ENCODE data around the gene REEP3.

Gene REEP3

DNA sequence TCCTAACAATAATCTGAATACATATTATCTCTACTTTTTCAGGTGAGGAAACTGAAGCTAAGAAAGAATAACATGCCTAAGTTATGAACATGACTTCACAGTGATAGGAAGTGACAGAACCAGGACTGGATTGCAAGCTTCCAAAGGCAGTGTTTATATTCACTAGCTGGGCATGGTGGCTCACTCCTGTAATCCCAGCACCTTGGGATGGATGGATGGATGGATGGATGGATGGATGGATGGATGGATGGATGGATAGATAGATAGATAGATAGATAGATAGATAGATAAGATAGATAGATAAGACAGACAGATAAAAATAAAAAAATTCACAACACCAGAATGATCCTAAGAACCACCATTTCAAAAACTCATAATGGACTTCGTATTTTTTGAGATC, 37.2 kb upstream of the REEP3 start:
- peaks cover 37% of the 10 kb centered on the region for H3K79me2 ChIP-seq (ENCODE audit: insufficient read depth, low read length)
- no peaks in the 10 kb centered on the region for H3F3A ChIP-seq (ENCODE audit: insufficient read depth, low read length)
- no peak overlapping the region for H3K4me2 ChIP-seq (ENCODE audit: low read length)
- H3K9me3 ChIP-seq (ENCODE audit: low read length), result no peaks in the 10 kb centered on the region
- H3K4me1 ChIP-seq (ENCODE audit: insufficient read depth, low read length, severe bottlenecking), result no peaks in the 10 kb centered on the region
- no peaks in the 10 kb centered on the region for H3K9me2 ChIP-seq (ENCODE audit: low read depth, low read length)
- H3K36me3 ChIP-seq (ENCODE audit: insufficient read depth, low read length), result no peaks in the 10 kb centered on the region
- H3K27me3 ChIP-seq (ENCODE audit: insufficient read depth, low read length), result no peaks in the 10 kb centered on the region
- no peak overlapping the region for H3K9ac ChIP-seq (ENCODE audit: low read length)
- TF ChIP-seq, protein P1, sequence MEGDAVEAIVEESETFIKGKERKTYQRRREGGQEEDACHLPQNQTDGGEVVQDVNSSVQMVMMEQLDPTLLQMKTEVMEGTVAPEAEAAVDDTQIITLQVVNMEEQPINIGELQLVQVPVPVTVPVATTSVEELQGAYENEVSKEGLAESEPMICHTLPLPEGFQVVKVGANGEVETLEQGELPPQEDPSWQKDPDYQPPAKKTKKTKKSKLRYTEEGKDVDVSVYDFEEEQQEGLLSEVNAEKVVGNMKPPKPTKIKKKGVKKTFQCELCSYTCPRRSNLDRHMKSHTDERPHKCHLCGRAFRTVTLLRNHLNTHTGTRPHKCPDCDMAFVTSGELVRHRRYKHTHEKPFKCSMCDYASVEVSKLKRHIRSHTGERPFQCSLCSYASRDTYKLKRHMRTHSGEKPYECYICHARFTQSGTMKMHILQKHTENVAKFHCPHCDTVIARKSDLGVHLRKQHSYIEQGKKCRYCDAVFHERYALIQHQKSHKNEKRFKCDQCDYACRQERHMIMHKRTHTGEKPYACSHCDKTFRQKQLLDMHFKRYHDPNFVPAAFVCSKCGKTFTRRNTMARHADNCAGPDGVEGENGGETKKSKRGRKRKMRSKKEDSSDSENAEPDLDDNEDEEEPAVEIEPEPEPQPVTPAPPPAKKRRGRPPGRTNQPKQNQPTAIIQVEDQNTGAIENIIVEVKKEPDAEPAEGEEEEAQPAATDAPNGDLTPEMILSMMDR (IDR thresholded peaks at IDR 0.05; ENCODE audit: low read length), result no peak
- TF ChIP-seq EZH2 (IDR thresholded peaks at IDR 0.05; ENCODE audit: borderline replicate concordance, low read length), result no peak
- no peak overlapping the region for H2AFZ ChIP-seq (ENCODE audit: low read length)
- H3K4me3 ChIP-seq (ENCODE audit: low read depth, low read length, poor library complexity, severe bottlenecking), result no peak overlapping the region
- H4K20me1 ChIP-seq (ENCODE audit: insufficient read depth, low read length), result no peaks in the 10 kb centered on the region
- H3K27ac ChIP-seq (ENCODE audit: low read depth, low read length, poor library complexity, severe bottlenecking), result no peak overlapping the region

DNA sequence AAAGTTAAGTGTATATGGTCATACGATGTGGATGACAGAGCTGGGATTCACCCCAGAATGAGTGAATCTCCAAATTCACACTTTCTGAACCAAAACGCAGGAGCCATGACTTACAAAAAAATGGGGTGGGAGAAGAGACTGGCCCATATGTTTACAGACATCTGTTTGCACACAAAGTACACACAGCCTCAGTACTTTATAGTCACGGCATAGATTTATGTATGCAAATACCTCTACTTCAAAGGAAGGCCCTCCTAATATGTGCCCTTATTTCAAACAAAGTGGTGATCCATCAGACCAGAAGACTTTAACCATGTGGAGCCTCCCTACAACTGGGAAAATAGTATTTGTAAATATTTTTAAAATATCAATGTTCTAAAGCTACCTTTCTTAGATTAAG, 33.2 kb upstream of the REEP3 start:
- Histone ChIP-seq H3K4me3 (ENCODE audit: low read depth, low read length, poor library complexity, severe bottlenecking) (no peak overlapping the region), H3K9ac (ENCODE audit: low read length) (no peak overlapping the region), H3K9me3 (ENCODE audit: low read length) (no peaks in the 10 kb centered on the region), H3K36me3 (ENCODE audit: insufficient read depth, low read length) (peaks cover 5% of the 10 kb centered on the region), H3K9me2 (ENCODE audit: low read depth, low read length) (no peaks in the 10 kb centered on the region), H3F3A (ENCODE audit: insufficient read depth, low read length) (no peaks in the 10 kb centered on the region), H3K79me2 (ENCODE audit: insufficient read depth, low read length) (peaks cover 6% of the 10 kb centered on the region), H3K27me3 (ENCODE audit: insufficient read depth, low read length) (no peaks in the 10 kb centered on the region), H2AFZ (ENCODE audit: low read length) (no peak overlapping the region), H3K27ac (ENCODE audit: low read depth, low read length, poor library complexity, severe bottlenecking) (no peak overlapping the region), H3K4me1 (ENCODE audit: insufficient read depth, low read length, severe bottlenecking) (no peaks in the 10 kb centered on the region), H3K4me2 (ENCODE audit: low read length) (no peak overlapping the region), H4K20me1 (ENCODE audit: insufficient read depth, low read length) (no peaks in the 10 kb centered on the region)
- TF ChIP-seq, protein P1 (IDR thresholded peaks at IDR 0.05; ENCODE audit: low read length), result no peak
- TF ChIP-seq EZH2 (IDR thresholded peaks at IDR 0.05; ENCODE audit: borderline replicate concordance, low read length), result no peak

DNA sequence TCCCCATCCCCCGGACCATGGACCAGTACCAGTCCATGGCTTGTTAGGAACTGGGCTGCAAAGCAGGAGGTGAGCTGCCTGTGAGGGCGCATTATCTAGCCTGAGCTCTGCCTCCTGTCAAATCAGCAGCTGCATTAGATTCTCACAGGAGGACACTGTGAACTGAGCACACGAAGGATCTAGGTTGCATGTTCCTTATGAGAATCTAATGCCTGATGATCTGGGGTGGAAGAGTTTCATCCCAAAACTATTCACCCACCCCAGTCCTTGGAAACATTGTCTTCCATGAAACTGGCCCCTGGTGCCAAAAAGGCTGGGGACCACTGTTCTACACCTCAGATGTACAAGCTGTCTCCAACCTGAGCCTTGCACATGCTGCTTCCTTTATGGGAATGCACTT, 31.4 kb upstream of the REEP3 start:
- Histone ChIP-seq H3K4me2 (ENCODE audit: low read length) (no peak overlapping the region), H3F3A (ENCODE audit: insufficient read depth, low read length) (no peaks in the 10 kb centered on the region), H3K36me3 (ENCODE audit: insufficient read depth, low read length) (peaks cover 5% of the 10 kb centered on the region), H3K27me3 (ENCODE audit: insufficient read depth, low read length) (no peaks in the 10 kb centered on the region), H4K20me1 (ENCODE audit: insufficient read depth, low read length) (no peaks in the 10 kb centered on the region), H3K9me2 (ENCODE audit: low read depth, low read length) (no peaks in the 10 kb centered on the region), H3K4me1 (ENCODE audit: insufficient read depth, low read length, severe bottlenecking) (no peaks in the 10 kb centered on the region), H3K79me2 (ENCODE audit: insufficient read depth, low read length) (peaks cover 5% of the 10 kb centered on the region), H2AFZ (ENCODE audit: low read length) (no peak overlapping the region), H3K9ac (ENCODE audit: low read length) (no peak overlapping the region), H3K27ac (ENCODE audit: low read depth, low read length, poor library complexity, severe bottlenecking) (no peak overlapping the region), H3K4me3 (ENCODE audit: low read depth, low read length, poor library complexity, severe bottlenecking) (no peak overlapping the region), H3K9me3 (ENCODE audit: low read length) (no peaks in the 10 kb centered on the region)
- TF ChIP-seq, protein P1 (IDR thresholded peaks at IDR 0.05; ENCODE audit: low read length), result no peak
